ENCODE results near the gene POLR2A. TPM values are rescaled to one million over a fixed set of nuclear protein-coding genes. Genes with fewer than 3 reads are reported as not detected.
"Not testable (repeated sequence)": the region's sequence is repeated elsewhere in the genome, so short reads cannot be mapped to it uniquely, and the experiment has no call there.

POLR2A gene
- total and polyA plus RNA-seq, 3 experiments from 2014 or later, result 69.6 to 192 (median 190) TPM

- POLR2A ChIA-PET, result interaction anchor here (1.5 kb wide), 1 partner anchor 9 kb away, joined by 3 read pairs; no protein-coding TSS in a partner anchor
- CTCF ChIA-PET, result interaction anchor here (1.9 kb wide), 1 partner anchor 32 kb away, joined by 4 read pairs; no protein-coding TSS in a partner anchor
- H3K27ac Mint-ChIP-seq, result peak overlapping the region in 1 of 8 donors; percentile 66
Observed at GRCh38 chr17:7468290-7468689, 15.9 kb upstream of the POLR2A start.

GRCh38 chr17:7468804-7469389, 15.3 kb upstream of the POLR2A start:
- H3K9me3 ChIP-seq (ENCODE audit: low read length), result no peaks in the 10 kb centered on the region
- Mint-ChIP-seq H3K36me3 (peaks cover 0 to 35% (median 0%) of the 10 kb centered on the region in 3 donors), H3K4me3 (no peak overlapping the region), H3K27me3 (no peaks in the 10 kb centered on the region), H3K27ac (no peak overlapping the region), H3K9me3 (no peaks in the 10 kb centered on the region), H3K4me1 (peaks cover 10 to 49% (median 19%) of the 10 kb centered on the region in 3 donors)
- DNase-seq, result no peak
- H3K4me3 ChIP-seq (ENCODE audit: low read length), result no peak overlapping the region
- no peaks in the 10 kb centered on the region for H3K36me3 ChIP-seq (ENCODE audit: insufficient read depth, low read length)
- no peaks in the 10 kb centered on the region for H3K27me3 ChIP-seq (ENCODE audit: insufficient read depth, low read length, poor library complexity, severe bottlenecking)
- peaks cover 8% of the 10 kb centered on the region for H3K4me1 ChIP-seq (ENCODE audit: insufficient read depth, low read length)
- POLR2A ChIA-PET, result no interaction called here
- no peak overlapping the region for H3K27ac ChIP-seq (ENCODE audit: low read depth, low read length)
- CTCF ChIA-PET, result interaction anchor here (1.0 to 1.9 kb wide), 2 partner anchors 10 to 32 kb away, joined by 3 to 4 read pairs; no protein-coding TSS in a partner anchor

More at GRCh38 chr17:7468290-7468689, 15.9 kb upstream of the POLR2A start:
- Histone ChIP-seq H3K4me1 (ENCODE audit: insufficient read depth, low read length) (peaks cover 8% of the 10 kb centered on the region), H3K27me3 (ENCODE audit: insufficient read depth, low read length, poor library complexity, severe bottlenecking) (no peaks in the 10 kb centered on the region), H3K27ac (ENCODE audit: low read depth, low read length) (no peak overlapping the region), H3K9me3 (ENCODE audit: low read length) (no peaks in the 10 kb centered on the region), H3K4me3 (ENCODE audit: low read length) (no peak overlapping the region), H3K36me3 (ENCODE audit: insufficient read depth, low read length) (no peaks in the 10 kb centered on the region)
- Mint-ChIP-seq H3K4me3 (no peak overlapping the region), H3K9me3 (no peaks in the 10 kb centered on the region), H3K27me3 (no peaks in the 10 kb centered on the region), H3K36me3 (peaks cover 0 to 41% (median 1%) of the 10 kb centered on the region in 3 donors), H3K4me1 (peaks cover 10 to 43% (median 17%) of the 10 kb centered on the region in 3 donors)
- no peak for DNase-seq

- CTCF ChIA-PET, result interaction anchor here (1.2 to 2.1 kb wide), 2 partner anchors 13 to 33 kb away, joined by 3 to 8 read pairs; no protein-coding TSS in a partner anchor
- POLR2A ChIA-PET; H3K27me3 ChIP-seq (ENCODE audit: insufficient read depth, low read length, poor library complexity, severe bottlenecking); H3K4me3 ChIP-seq (ENCODE audit: low read length); H3K4me1 ChIP-seq (ENCODE audit: insufficient read depth, low read length); H3K9me3 Mint-ChIP-seq; H3K27me3 Mint-ChIP-seq; H3K4me3 Mint-ChIP-seq; H3K9me3 ChIP-seq (ENCODE audit: low read length); H3K36me3 ChIP-seq (ENCODE audit: insufficient read depth, low read length); DNase-seq; H3K27ac ChIP-seq (ENCODE audit: low read depth, low read length): not testable (repeated sequence)
- Mint-ChIP-seq H3K4me1 (peaks cover 10 to 56% (median 19%) of the 10 kb centered on the region in 3 donors), H3K27ac (peak overlapping the region in 1 of 8 donors; percentile 36), H3K36me3 (peaks cover 0 to 32% (median 0%) of the 10 kb centered on the region in 3 donors)
Observed at GRCh38 chr17:7469843-7470242, 14.3 kb upstream of the POLR2A start.

DNA sequence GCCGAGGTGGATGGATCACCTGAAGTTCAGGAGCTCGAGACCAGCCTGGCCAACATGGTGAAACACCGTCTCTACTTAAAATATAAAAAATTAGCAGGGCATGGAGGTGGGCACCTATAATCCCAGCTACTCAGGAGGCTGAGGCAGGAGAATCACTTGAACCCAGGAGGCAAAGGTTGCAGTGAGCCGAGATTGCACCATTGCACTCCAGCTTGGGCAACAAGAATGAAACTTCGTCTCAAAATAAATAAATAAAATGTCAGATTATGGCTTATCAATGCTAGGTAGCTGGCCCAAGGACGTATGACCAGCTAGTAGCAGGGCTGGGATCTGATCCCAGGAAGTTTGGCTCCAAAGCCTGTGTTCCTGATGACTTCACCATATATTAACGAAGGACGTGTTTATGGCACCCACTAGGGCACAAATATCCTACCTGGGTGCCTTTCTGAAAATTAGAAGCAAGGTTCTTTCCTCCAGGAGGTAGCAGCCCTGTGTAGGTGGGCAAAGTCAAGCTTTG, 13.7 kb upstream of the POLR2A start:
- H3K27me3 Mint-ChIP-seq, POLR2A ChIA-PET: not testable (repeated sequence)
- CTCF ChIA-PET, result interaction anchor here (1.2 to 2.1 kb wide), 2 partner anchors 14 to 34 kb away, joined by 3 to 8 read pairs; no protein-coding TSS in a partner anchor

GRCh38 chr17:7471729-7472128, 12.4 kb upstream of the POLR2A start:
- ChIA-PET POLR2A (interaction anchor here (0.6 kb wide), 1 partner anchor 33 kb away, joined by 5 read pairs; no protein-coding TSS in a partner anchor), CTCF (interaction anchor here (1.0 to 2.1 kb wide), 2 partner anchors 35 to 43 kb away, joined by 4 to 8 read pairs; no protein-coding TSS in a partner anchor)
- Histone ChIP-seq H3K27me3 (ENCODE audit: insufficient read depth, low read length, poor library complexity, severe bottlenecking) (no peaks in the 10 kb centered on the region), H3K4me3 (ENCODE audit: low read length) (no peak overlapping the region), H3K4me1 (ENCODE audit: insufficient read depth, low read length) (peaks cover 19% of the 10 kb centered on the region), H3K36me3 (ENCODE audit: insufficient read depth, low read length) (no peaks in the 10 kb centered on the region), H3K27ac (ENCODE audit: low read depth, low read length) (no peak overlapping the region), H3K9me3 (ENCODE audit: low read length) (no peaks in the 10 kb centered on the region)
- H3K9me3 Mint-ChIP-seq, result no peaks in the 10 kb centered on the region
- peak overlapping the region; percentile 17 to 85 (median 38) for H3K27ac Mint-ChIP-seq
- H3K4me1 Mint-ChIP-seq, result peaks cover 22 to 70% (median 30%) of the 10 kb centered on the region in 3 donors
- DNase-seq, result peak in 1 of 5 donors; percentile 34
- peak overlapping the region in 3 of 7 donors; percentile 33 to 59 (median 37) for H3K4me3 Mint-ChIP-seq
- H3K36me3 Mint-ChIP-seq, result peaks cover 0 to 31% (median 2%) of the 10 kb centered on the region in 3 donors
- no peaks in the 10 kb centered on the region for H3K27me3 Mint-ChIP-seq

More for the DNA sequence above, 13.7 kb upstream of the POLR2A start:
- H3K4me3 ChIP-seq (ENCODE audit: low read length); H3K4me1 ChIP-seq (ENCODE audit: insufficient read depth, low read length); DNase-seq; H3K27ac ChIP-seq (ENCODE audit: low read depth, low read length); H3K27me3 ChIP-seq (ENCODE audit: insufficient read depth, low read length, poor library complexity, severe bottlenecking); H3K9me3 Mint-ChIP-seq; H3K36me3 ChIP-seq (ENCODE audit: insufficient read depth, low read length); H3K4me3 Mint-ChIP-seq; H3K9me3 ChIP-seq (ENCODE audit: low read length): not testable (repeated sequence)
- Mint-ChIP-seq H3K4me1 (peaks cover 10 to 61% (median 19%) of the 10 kb centered on the region in 3 donors), H3K27ac (peak overlapping the region in 3 of 8 donors; percentile 45 to 56 (median 50)), H3K36me3 (peaks cover 0 to 30% (median 0%) of the 10 kb centered on the region in 3 donors)

- H3K4me3 ChIP-seq (ENCODE audit: low read length); H3K27me3 ChIP-seq (ENCODE audit: insufficient read depth, low read length, poor library complexity, severe bottlenecking); DNase-seq; H3K36me3 ChIP-seq (ENCODE audit: insufficient read depth, low read length); H3K9me3 Mint-ChIP-seq; H3K27me3 Mint-ChIP-seq; H3K9me3 ChIP-seq (ENCODE audit: low read length); H3K4me3 Mint-ChIP-seq; H3K27ac ChIP-seq (ENCODE audit: low read depth, low read length): not testable (repeated sequence)
- ChIA-PET POLR2A (interaction anchor here (0.6 to 0.9 kb wide), 4 partner anchors 40 to 153 kb away, joined by 3 to 10 read pairs (median 4); partner anchors contain the start of gene TMEM102), CTCF (interaction anchor here (0.6 to 2.0 kb wide), 2 partner anchors 38 to 49 kb away, joined by 3 to 6 read pairs; no protein-coding TSS in a partner anchor)
- Mint-ChIP-seq H3K36me3 (peaks cover 0 to 22% (median 2%) of the 10 kb centered on the region in 3 donors), H3K4me1 (peaks cover 44 to 76% (median 46%) of the 10 kb centered on the region in 3 donors), H3K27ac (peak overlapping the region in 2 of 8 donors; percentile 29 to 32)
- H3K4me1 ChIP-seq (ENCODE audit: insufficient read depth, low read length), result peaks cover 36% of the 10 kb centered on the region
Observed at GRCh38 chr17:7474767-7475166, 9.4 kb upstream of the POLR2A start.

DNA sequence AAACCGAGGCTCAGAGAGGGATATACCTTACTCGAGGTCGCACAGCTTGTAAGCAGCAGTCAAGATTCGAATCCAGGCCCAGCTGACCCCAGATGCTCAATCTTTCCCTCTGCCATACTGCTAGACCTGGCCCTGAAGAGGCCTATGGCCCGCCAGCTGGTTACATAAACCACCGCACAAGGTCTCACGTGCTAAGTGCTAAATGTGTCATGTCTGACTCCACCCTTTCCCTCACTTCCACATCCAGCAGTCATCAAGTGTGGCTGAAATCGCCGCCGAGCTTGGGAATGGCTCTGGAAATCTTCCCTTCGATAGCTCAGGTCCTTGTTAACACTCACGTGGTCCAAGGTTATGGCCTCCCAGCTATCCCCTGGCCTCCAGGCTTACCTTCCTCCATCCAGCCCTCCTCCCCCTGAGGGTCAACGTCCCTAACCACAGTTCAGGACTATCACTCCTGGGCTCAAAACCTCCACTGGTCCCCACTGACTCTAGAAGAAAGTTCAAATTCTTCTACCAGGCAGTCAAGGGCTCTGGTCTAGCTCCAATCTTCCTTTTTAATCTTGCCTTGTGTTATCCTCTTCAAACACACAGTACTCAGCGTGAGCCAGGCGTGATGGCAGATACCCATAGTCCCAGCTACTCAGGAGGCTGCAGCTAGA, 8.3 kb upstream of the POLR2A start:
- no peak for DNase-seq
- Histone ChIP-seq H3K9me3 (ENCODE audit: low read length) (no peaks in the 10 kb centered on the region), H3K4me1 (ENCODE audit: insufficient read depth, low read length) (peaks cover 43% of the 10 kb centered on the region), H3K36me3 (ENCODE audit: insufficient read depth, low read length) (no peaks in the 10 kb centered on the region), H3K4me3 (ENCODE audit: low read length) (no peak overlapping the region), H3K27ac (ENCODE audit: low read depth, low read length) (no peak overlapping the region), H3K27me3 (ENCODE audit: insufficient read depth, low read length, poor library complexity, severe bottlenecking) (no peaks in the 10 kb centered on the region)
- ChIA-PET CTCF (interaction anchor here (0.8 to 5.2 kb wide), 5 partner anchors 21 to 180 kb away, joined by 3 to 39 read pairs (median 4); no protein-coding TSS in a partner anchor), POLR2A (interaction anchor here (0.7 to 1.6 kb wide), 2 partner anchors 9 to 76 kb away, joined by 3 to 10 read pairs; partner anchors contain the start of gene POLR2A)
- Mint-ChIP-seq H3K9me3 (no peaks in the 10 kb centered on the region), H3K27me3 (peaks cover 0 to 2% of the 10 kb centered on the region in 2 donors), H3K4me3 (peak overlapping the region; percentile 33 to 97 (median 96)), H3K4me1 (peaks cover 49 to 82% (median 52%) of the 10 kb centered on the region in 3 donors), H3K36me3 (peaks cover 0 to 24% (median 2%) of the 10 kb centered on the region in 3 donors), H3K27ac (peak overlapping the region; percentile 65 to 99 (median 94))

Data from CD8-positive, alpha-beta memory T cell (primary cell).